HEK293 (cell line): ENCODE results near the gene TRIB2.

Experiments used
- CTCF ChIA-PET: fragments of 350-600 bp; formaldehyde crosslinking; extraction: SDS; loops from one replicate; lab custom pipeline; 2021; ENCODE audit warnings: antibody characterized with exemption; lab: Yijun Ruan, JAX
- POLR2A ChIA-PET: fragments of 300-600 bp; formaldehyde crosslinking; extraction: SDS; loops from one replicate; lab custom pipeline; 2020; ENCODE audit warnings: antibody characterized with exemption, inconsistent platforms; lab: Yijun Ruan, JAX
- H3K27ac ChIP-seq: fragments of 200-500 bp; sonication (Bioruptor generic); 2 replicates; pipeline ENCODE4 v1.5.1; 2014; ENCODE audit warnings: low read depth, low read length, control low read depth, inconsistent platforms; ENCODE audit errors: extremely low read depth
- H3K36me3 ChIP-seq, 2 experiments: fragments of 200-500 bp in 1 of 2; sonication (Bioruptor generic) in 1 of 2; 1 replicate in 1 of 2; 2 replicates in 1 of 2; pipeline ENCODE4 v1.5.1; 2014 to 2017; ENCODE audit warnings: inconsistent platforms in 2 of 2, low read length in 2 of 2; ENCODE audit not compliant: control insufficient read depth in 2 of 2, insufficient read depth in 1 of 2
- H3K4me1 ChIP-seq: fragments of 200-500 bp; sonication (Bioruptor generic); 2 replicates; pipeline ENCODE4 v1.5.1; 2014; ENCODE audit warnings: mild to moderate bottlenecking, low read length, inconsistent platforms; ENCODE audit not compliant: control insufficient read depth, insufficient read depth
- H3K4me3 ChIP-seq: 2 replicates; pipeline ENCODE4 v1.5.1; 2011; ENCODE audit warnings: low read depth, mild to moderate bottlenecking, control low read depth, low read length, moderate library complexity
- H3K9me3 ChIP-seq: fragments of 200-500 bp; sonication (Bioruptor generic); 2 replicates; pipeline ENCODE4 v1.5.1; 2014; ENCODE audit warnings: low read depth, low read length, inconsistent platforms; ENCODE audit not compliant: control insufficient read depth, insufficient read depth
- KLF1 ChIP-seq: fragments of 450-650 bp; formaldehyde crosslinking; IDR thresholded peaks from 2 replicates; pipeline ENCODE4 v1.5.1; 2016; ENCODE audit warnings: missing biosample characterization, missing genetic modification characterization
- KLF10 ChIP-seq: fragments of 450-650 bp; IDR thresholded peaks from 2 replicates; pipeline ENCODE4 v1.5.1; 2018; ENCODE audit warnings: missing biosample characterization, mild to moderate bottlenecking, missing genetic modification characterization
- KLF16 ChIP-seq: fragments of 450-650 bp; formaldehyde crosslinking; IDR thresholded peaks from 2 replicates; pipeline ENCODE4 v1.5.1; 2017; ENCODE audit warnings: missing biosample characterization, missing genetic modification characterization
- ZBTB7A ChIP-seq: fragments of 450-650 bp; formaldehyde crosslinking; IDR thresholded peaks from 2 replicates; pipeline ENCODE4 v1.5.1; 2016; ENCODE audit warnings: low read depth, missing biosample characterization, missing genetic modification characterization
- ZFP41 ChIP-seq: fragments of 450-650 bp; formaldehyde crosslinking; IDR thresholded peaks from 2 replicates; pipeline ENCODE4 v1.5.1; 2016; ENCODE audit warnings: missing biosample characterization, missing genetic modification characterization, borderline replicate concordance
- ZNF132 ChIP-seq: fragments of 450-650 bp; formaldehyde crosslinking; IDR thresholded peaks from 2 replicates; pipeline ENCODE4 v1.5.1; 2017; ENCODE audit warnings: missing biosample characterization, missing genetic modification characterization, borderline replicate concordance
- ZNF16 ChIP-seq: fragments of 450-650 bp; formaldehyde crosslinking; IDR thresholded peaks from 2 replicates; pipeline ENCODE4 v1.5.1; 2016; ENCODE audit warnings: low read depth, missing biosample characterization, missing genetic modification characterization
- ZNF211 ChIP-seq: fragments of 450-650 bp; formaldehyde crosslinking; IDR thresholded peaks from 2 replicates; pipeline ENCODE4 v1.5.1; 2016; ENCODE audit warnings: low read depth, missing biosample characterization, missing genetic modification characterization
- ZNF23 ChIP-seq: fragments of 450-650 bp; formaldehyde crosslinking; IDR thresholded peaks from 2 replicates; pipeline ENCODE4 v1.5.1; 2016; ENCODE audit warnings: missing biosample characterization, missing genetic modification characterization, borderline replicate concordance
- ZNF302 ChIP-seq: fragments of 450-650 bp; formaldehyde crosslinking; IDR thresholded peaks from 2 replicates; pipeline ENCODE4 v1.5.1; 2016; ENCODE audit warnings: missing biosample characterization, missing genetic modification characterization, low read depth
- ZNF394 ChIP-seq: fragments of 450-650 bp; formaldehyde crosslinking; IDR thresholded peaks from 2 replicates; pipeline ENCODE4 v1.5.1; 2016; ENCODE audit warnings: missing biosample characterization, missing genetic modification characterization, mild to moderate bottlenecking, moderate library complexity, borderline replicate concordance
- ZNF416 ChIP-seq: fragments of 450-650 bp; formaldehyde crosslinking; IDR thresholded peaks from 2 replicates; pipeline ENCODE4 v1.5.1; 2016; ENCODE audit warnings: missing biosample characterization, missing genetic modification characterization
- ZNF549 ChIP-seq: fragments of 450-650 bp; IDR thresholded peaks from 2 replicates; pipeline ENCODE4 v1.5.1; 2018; ENCODE audit warnings: missing biosample characterization, missing genetic modification characterization, mild to moderate bottlenecking, inconsistent platforms, moderate library complexity
- ZNF596 ChIP-seq: fragments of 450-650 bp; IDR thresholded peaks from 2 replicates; pipeline ENCODE4 v1.5.0; 2018; ENCODE audit warnings: missing biosample characterization, mild to moderate bottlenecking, missing genetic modification characterization, moderate library complexity
- ZNF830 ChIP-seq: fragments of 450-650 bp; IDR thresholded peaks from 2 replicates; pipeline ENCODE4 v1.5.0; 2018; ENCODE audit warnings: missing biosample characterization, missing genetic modification characterization, low read depth, mild to moderate bottlenecking, moderate library complexity
- ZXDB ChIP-seq: fragments of 450-650 bp; formaldehyde crosslinking; IDR thresholded peaks from 2 replicates; pipeline ENCODE4 v1.5.1; 2016; ENCODE audit warnings: missing biosample characterization, missing genetic modification characterization
- TF ChIP-seq, protein P1 (sequence below): fragments of 450-650 bp; formaldehyde crosslinking; IDR thresholded peaks from 2 replicates; pipeline ENCODE4 v1.5.1; 2017; ENCODE audit warnings: missing biosample characterization, missing genetic modification characterization
- TF ChIP-seq, protein P2 (sequence below): fragments of 450-650 bp; formaldehyde crosslinking; conservative IDR thresholded peaks from 2 replicates; pipeline ENCODE4 v1.5.1; 2016; ENCODE audit warnings: low read depth, missing biosample characterization, missing genetic modification characterization
- TF ChIP-seq, protein P3 (sequence below): fragments of 450-650 bp; formaldehyde crosslinking; IDR thresholded peaks from 2 replicates; pipeline ENCODE4 v1.5.1; 2016; ENCODE audit warnings: missing biosample characterization, missing genetic modification characterization
- TF ChIP-seq, protein P4 (sequence below): fragments of 450-650 bp; formaldehyde crosslinking; IDR thresholded peaks from 2 replicates; pipeline ENCODE4 v1.5.1; 2016; ENCODE audit warnings: missing biosample characterization, missing genetic modification characterization
- TF ChIP-seq, protein P5 (sequence below): fragments of 450-650 bp; formaldehyde crosslinking; IDR thresholded peaks from 2 replicates; pipeline ENCODE4 v1.5.1; 2016; ENCODE audit warnings: missing biosample characterization, missing genetic modification characterization, low read depth

The TRIB2 gene

DNA sequence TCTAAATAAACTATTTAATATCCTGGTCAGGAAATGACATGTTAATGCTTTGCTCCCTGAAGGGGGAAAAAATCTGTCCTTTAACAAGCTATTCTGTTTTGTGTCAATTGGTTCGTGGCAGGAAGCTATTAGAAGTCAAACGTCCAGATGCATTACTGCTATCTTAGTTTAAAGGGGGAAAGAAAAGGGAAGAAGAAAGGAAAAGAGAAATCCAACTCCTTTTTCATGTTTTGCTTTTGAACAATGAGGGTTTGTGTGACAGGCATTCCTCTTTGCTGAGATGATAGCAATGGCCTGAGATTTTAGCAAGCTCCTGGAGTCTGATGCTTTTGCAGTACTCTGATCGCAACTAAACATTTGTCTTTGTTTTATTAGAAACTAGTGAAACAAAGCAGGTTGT is 24.6 kb downstream of the TRIB2 start:
- ChIA-PET POLR2A (no interaction called here), CTCF (no interaction called here)
- TF ChIP-seq, protein P1, sequence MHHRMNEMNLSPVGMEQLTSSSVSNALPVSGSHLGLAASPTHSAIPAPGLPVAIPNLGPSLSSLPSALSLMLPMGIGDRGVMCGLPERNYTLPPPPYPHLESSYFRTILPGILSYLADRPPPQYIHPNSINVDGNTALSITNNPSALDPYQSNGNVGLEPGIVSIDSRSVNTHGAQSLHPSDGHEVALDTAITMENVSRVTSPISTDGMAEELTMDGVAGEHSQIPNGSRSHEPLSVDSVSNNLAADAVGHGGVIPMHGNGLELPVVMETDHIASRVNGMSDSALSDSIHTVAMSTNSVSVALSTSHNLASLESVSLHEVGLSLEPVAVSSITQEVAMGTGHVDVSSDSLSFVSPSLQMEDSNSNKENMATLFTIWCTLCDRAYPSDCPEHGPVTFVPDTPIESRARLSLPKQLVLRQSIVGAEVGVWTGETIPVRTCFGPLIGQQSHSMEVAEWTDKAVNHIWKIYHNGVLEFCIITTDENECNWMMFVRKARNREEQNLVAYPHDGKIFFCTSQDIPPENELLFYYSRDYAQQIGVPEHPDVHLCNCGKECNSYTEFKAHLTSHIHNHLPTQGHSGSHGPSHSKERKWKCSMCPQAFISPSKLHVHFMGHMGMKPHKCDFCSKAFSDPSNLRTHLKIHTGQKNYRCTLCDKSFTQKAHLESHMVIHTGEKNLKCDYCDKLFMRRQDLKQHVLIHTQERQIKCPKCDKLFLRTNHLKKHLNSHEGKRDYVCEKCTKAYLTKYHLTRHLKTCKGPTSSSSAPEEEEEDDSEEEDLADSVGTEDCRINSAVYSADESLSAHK (tag by site-specific recombination): no peak
- no peak for TF ChIP-seq ZNF211 (tag by site-specific recombination)
- no peak for TF ChIP-seq KLF16 (tag by site-specific recombination)
- TF ChIP-seq ZNF394 (tag by site-specific recombination): no peak
- TF ChIP-seq ZNF596 (tag by site-specific recombination): no peak
- TF ChIP-seq, protein P2, sequence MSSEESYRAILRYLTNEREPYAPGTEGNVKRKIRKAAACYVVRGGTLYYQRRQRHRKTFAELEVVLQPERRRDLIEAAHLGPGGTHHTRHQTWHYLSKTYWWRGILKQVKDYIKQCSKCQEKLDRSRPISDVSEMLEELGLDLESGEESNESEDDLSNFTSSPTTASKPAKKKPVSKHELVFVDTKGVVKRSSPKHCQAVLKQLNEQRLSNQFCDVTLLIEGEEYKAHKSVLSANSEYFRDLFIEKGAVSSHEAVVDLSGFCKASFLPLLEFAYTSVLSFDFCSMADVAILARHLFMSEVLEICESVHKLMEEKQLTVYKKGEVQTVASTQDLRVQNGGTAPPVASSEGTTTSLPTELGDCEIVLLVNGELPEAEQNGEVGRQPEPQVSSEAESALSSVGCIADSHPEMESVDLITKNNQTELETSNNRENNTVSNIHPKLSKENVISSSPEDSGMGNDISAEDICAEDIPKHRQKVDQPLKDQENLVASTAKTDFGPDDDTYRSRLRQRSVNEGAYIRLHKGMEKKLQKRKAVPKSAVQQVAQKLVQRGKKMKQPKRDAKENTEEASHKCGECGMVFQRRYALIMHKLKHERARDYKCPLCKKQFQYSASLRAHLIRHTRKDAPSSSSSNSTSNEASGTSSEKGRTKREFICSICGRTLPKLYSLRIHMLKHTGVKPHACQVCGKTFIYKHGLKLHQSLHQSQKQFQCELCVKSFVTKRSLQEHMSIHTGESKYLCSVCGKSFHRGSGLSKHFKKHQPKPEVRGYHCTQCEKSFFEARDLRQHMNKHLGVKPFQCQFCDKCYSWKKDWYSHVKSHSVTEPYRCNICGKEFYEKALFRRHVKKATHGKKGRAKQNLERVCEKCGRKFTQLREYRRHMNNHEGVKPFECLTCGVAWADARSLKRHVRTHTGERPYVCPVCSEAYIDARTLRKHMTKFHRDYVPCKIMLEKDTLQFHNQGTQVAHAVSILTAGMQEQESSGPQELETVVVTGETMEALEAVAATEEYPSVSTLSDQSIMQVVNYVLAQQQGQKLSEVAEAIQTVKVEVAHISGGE (tag by site-specific recombination): no peak
- TF ChIP-seq ZNF302 (tag by site-specific recombination): no peak
- TF ChIP-seq ZXDB (tag by site-specific recombination): no peak
- TF ChIP-seq KLF10 (tag by site-specific recombination): no peak
- TF ChIP-seq, protein P3, sequence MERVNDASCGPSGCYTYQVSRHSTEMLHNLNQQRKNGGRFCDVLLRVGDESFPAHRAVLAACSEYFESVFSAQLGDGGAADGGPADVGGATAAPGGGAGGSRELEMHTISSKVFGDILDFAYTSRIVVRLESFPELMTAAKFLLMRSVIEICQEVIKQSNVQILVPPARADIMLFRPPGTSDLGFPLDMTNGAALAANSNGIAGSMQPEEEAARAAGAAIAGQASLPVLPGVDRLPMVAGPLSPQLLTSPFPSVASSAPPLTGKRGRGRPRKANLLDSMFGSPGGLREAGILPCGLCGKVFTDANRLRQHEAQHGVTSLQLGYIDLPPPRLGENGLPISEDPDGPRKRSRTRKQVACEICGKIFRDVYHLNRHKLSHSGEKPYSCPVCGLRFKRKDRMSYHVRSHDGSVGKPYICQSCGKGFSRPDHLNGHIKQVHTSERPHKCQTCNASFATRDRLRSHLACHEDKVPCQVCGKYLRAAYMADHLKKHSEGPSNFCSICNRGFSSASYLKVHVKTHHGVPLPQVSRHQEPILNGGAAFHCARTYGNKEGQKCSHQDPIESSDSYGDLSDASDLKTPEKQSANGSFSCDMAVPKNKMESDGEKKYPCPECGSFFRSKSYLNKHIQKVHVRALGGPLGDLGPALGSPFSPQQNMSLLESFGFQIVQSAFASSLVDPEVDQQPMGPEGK: no peak
- TF ChIP-seq ZNF23 (tag by site-specific recombination): no peak
- no peak for TF ChIP-seq ZFP41
- TF ChIP-seq ZNF132 (tag by site-specific recombination): no peak
- TF ChIP-seq ZNF16 (tag by site-specific recombination): no peak
- no peak for TF ChIP-seq ZBTB7A (tag by site-specific recombination)
- TF ChIP-seq, protein P4, sequence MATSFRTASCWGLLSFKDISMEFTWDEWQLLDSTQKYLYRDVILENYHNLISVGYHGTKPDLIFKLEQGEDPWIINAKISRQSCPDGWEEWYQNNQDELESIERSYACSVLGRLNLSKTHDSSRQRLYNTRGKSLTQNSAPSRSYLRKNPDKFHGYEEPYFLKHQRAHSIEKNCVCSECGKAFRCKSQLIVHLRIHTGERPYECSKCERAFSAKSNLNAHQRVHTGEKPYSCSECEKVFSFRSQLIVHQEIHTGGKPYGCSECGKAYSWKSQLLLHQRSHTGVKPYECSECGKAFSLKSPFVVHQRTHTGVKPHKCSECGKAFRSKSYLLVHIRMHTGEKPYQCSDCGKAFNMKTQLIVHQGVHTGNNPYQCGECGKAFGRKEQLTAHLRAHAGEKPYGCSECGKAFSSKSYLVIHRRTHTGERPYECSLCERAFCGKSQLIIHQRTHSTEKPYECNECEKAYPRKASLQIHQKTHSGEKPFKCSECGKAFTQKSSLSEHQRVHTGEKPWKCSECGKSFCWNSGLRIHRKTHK (tag by site-specific recombination): no peak
- no peak overlapping the region for H3K4me3 ChIP-seq
- no peaks in the 10 kb centered on the region for H3K4me1 ChIP-seq
- H3K9me3 ChIP-seq: no peaks in the 10 kb centered on the region
- peaks cover 8 to 69% of the 10 kb centered on the region in 2 experiments for H3K36me3 ChIP-seq
- no peak overlapping the region for H3K27ac ChIP-seq

DNA sequence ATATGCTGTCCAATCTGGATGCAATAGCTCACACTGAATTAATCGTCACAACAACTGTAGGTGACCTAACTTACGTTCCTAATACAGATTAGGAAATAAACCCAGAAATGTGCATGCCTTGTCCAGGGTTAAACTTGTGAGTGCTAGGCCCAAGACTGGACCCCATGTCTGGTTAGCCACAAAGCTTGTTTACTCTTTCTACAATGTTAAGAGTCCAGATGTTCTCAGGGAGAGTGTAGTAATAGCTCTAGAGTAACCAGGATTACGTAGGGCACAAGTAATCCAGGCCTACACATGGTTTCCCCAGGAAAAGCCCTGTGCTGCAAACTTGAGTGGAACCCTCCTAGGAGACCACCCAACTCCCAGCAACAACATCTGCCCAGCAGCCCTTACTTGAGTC is 26.2 kb downstream of the TRIB2 start:
- CTCF ChIA-PET: interaction anchor here (0.7 kb wide), 1 partner anchor 41 kb away, joined by 3 read pairs; no protein-coding TSS in a partner anchor
- H3K27ac ChIP-seq: no peak overlapping the region
- H3K36me3 ChIP-seq: peaks cover 8 to 54% of the 10 kb centered on the region in 2 experiments; a peak in 2 of 3 replicates
- H3K4me1 ChIP-seq: no peaks in the 10 kb centered on the region
- H3K9me3 ChIP-seq: no peaks in the 10 kb centered on the region
- H3K4me3 ChIP-seq: no peak overlapping the region
- POLR2A ChIA-PET: no interaction called here
- TF ChIP-seq, protein P1 (tag by site-specific recombination): no peak
- TF ChIP-seq ZNF416 (tag by site-specific recombination) (no peak), ZNF132 (tag by site-specific recombination) (no peak), ZXDB (tag by site-specific recombination) (no peak), ZNF549 (tag by site-specific recombination) (no peak), ZNF830 (tag by site-specific recombination) (no peak), KLF1 (tag by site-specific recombination) (no peak)
- TF ChIP-seq, protein P5, sequence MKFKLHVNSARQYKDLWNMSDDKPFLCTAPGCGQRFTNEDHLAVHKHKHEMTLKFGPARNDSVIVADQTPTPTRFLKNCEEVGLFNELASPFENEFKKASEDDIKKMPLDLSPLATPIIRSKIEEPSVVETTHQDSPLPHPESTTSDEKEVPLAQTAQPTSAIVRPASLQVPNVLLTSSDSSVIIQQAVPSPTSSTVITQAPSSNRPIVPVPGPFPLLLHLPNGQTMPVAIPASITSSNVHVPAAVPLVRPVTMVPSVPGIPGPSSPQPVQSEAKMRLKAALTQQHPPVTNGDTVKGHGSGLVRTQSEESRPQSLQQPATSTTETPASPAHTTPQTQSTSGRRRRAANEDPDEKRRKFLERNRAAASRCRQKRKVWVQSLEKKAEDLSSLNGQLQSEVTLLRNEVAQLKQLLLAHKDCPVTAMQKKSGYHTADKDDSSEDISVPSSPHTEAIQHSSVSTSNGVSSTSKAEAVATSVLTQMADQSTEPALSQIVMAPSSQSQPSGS (tag by site-specific recombination): no peak
